ENCODE measurements around the gene CYP2A7.

GRCh38 chr19:40908976-40909375 is 26.9 kb upstream of the CYP2A7 start:
- TF ChIP-seq, protein P1, sequence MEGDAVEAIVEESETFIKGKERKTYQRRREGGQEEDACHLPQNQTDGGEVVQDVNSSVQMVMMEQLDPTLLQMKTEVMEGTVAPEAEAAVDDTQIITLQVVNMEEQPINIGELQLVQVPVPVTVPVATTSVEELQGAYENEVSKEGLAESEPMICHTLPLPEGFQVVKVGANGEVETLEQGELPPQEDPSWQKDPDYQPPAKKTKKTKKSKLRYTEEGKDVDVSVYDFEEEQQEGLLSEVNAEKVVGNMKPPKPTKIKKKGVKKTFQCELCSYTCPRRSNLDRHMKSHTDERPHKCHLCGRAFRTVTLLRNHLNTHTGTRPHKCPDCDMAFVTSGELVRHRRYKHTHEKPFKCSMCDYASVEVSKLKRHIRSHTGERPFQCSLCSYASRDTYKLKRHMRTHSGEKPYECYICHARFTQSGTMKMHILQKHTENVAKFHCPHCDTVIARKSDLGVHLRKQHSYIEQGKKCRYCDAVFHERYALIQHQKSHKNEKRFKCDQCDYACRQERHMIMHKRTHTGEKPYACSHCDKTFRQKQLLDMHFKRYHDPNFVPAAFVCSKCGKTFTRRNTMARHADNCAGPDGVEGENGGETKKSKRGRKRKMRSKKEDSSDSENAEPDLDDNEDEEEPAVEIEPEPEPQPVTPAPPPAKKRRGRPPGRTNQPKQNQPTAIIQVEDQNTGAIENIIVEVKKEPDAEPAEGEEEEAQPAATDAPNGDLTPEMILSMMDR (IDR thresholded peaks at IDR 0.05): peak in 1 of 3 donors; percentile 33
- TF ChIP-seq EP300 (IDR thresholded peaks at IDR 0.05) (no peak), POLR2A (IDR thresholded peaks at IDR 0.05) (no peak)
